Chondrocyte (in vitro differentiated cells): ENCODE data around the gene ENG. TPM values are rescaled to one million over a fixed set of nuclear protein-coding genes. Genes with fewer than 3 reads are reported as not detected.

Experiments used
- DNase-seq: peaks from one replicate; pipeline ENCODE4 v3.0.0; 2021; ENCODE audit warnings: mixed read lengths, low spot score
- H3K27ac Mint-ChIP-seq: one replicate; pipeline ENCODE4 v1.8.0; 2021; ENCODE audit warnings: mild to moderate bottlenecking, moderate library complexity, mixed read lengths; ENCODE audit not compliant: unreplicated experiment
- H3K27me3 Mint-ChIP-seq: 2 replicates; pipeline ENCODE4 v1.8.0; 2021; ENCODE audit warnings: low read depth, mixed read lengths
- H3K36me3 Mint-ChIP-seq: 2 replicates; pipeline ENCODE4 v1.8.0; 2021; ENCODE audit warnings: low read depth, mixed read lengths
- H3K4me1 Mint-ChIP-seq: 2 replicates; pipeline ENCODE4 v1.8.0; 2021; ENCODE audit warnings: low read depth, mild to moderate bottlenecking, mixed read lengths
- H3K4me3 Mint-ChIP-seq: one replicate; pipeline ENCODE4 v1.8.0; 2021; ENCODE audit warnings: mild to moderate bottlenecking, moderate library complexity, mixed read lengths; ENCODE audit not compliant: unreplicated experiment
- H3K9me3 Mint-ChIP-seq: 2 replicates; pipeline ENCODE4 v1.8.0; 2021; ENCODE audit warnings: low read depth, mixed read lengths
- total RNA-seq: library from RNA; stranded (reverse); gene quantifications from 3 replicates; pipeline ENCODE4 v1.2.1, GENCODE V29; 2021
- TF ChIP-seq, protein P1 (sequence below): fragments of 200-600 bp; sonication (generic); IDR thresholded peaks from 2 replicates; pipeline ENCODE4 v1.5.0; 2021; ENCODE audit warnings: antibody characterized with exemption, mild to moderate bottlenecking, moderate library complexity

The ENG gene
- total RNA-seq, 1 donor from 2014 or later = 81.3 TPM

GRCh38 chr9:127802576-127803443, 51.6 kb downstream of the ENG start, which contains the start of gene FPGS:
Gene FPGS, plus strand, starts transcription at chr9:127802882. Its CDS starts 43 bp downstream, at chr9:127802925.
- peak; percentile 96 for DNase-seq
- H3K4me3 Mint-ChIP-seq = peak within 1 kb of the TSS; percentile 95
- H3K36me3 Mint-ChIP-seq = peaks cover 5% of the 10 kb centered on the region
- no peaks in the 10 kb centered on the region for H3K27me3 Mint-ChIP-seq
- no peaks in the 10 kb centered on the region for H3K9me3 Mint-ChIP-seq
- peak within 1 kb of the TSS; percentile 95 for H3K27ac Mint-ChIP-seq
- peaks cover 27% of the 10 kb centered on the region for H3K4me1 Mint-ChIP-seq
- TF ChIP-seq, protein P1, sequence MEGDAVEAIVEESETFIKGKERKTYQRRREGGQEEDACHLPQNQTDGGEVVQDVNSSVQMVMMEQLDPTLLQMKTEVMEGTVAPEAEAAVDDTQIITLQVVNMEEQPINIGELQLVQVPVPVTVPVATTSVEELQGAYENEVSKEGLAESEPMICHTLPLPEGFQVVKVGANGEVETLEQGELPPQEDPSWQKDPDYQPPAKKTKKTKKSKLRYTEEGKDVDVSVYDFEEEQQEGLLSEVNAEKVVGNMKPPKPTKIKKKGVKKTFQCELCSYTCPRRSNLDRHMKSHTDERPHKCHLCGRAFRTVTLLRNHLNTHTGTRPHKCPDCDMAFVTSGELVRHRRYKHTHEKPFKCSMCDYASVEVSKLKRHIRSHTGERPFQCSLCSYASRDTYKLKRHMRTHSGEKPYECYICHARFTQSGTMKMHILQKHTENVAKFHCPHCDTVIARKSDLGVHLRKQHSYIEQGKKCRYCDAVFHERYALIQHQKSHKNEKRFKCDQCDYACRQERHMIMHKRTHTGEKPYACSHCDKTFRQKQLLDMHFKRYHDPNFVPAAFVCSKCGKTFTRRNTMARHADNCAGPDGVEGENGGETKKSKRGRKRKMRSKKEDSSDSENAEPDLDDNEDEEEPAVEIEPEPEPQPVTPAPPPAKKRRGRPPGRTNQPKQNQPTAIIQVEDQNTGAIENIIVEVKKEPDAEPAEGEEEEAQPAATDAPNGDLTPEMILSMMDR = no peak

DNA sequence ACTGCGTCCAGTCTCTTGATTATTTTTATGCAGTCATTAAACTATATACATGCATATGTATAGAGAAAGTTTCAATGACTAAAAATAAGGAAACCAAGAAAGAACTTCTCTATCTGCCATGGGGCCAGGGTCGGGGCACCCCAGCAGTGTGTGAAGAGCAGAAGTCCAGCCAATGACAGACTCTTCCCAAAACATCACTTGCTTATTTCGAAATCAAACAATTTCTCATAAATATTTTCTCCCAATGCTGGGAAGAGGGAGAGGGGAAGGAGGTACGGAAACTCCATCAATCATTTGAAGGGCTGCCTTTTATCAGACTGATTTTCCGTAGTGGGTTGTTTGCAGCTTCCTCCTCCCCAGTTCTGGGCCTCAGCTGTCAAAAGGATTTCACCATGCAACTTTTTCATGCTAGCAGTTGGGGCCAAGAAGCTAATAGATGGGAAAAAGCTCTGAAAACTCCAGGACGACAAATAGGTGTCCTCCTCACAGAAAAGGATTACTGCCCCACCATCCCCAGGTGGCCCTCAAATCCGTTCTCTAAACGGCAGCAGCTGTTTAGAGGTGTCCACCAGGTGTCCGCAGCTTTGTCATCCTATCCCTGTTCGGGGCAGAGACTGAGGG, 52.4 kb downstream of the ENG start:
- DNase-seq = no peak
- H3K27me3 Mint-ChIP-seq = no peaks in the 10 kb centered on the region

DNA sequence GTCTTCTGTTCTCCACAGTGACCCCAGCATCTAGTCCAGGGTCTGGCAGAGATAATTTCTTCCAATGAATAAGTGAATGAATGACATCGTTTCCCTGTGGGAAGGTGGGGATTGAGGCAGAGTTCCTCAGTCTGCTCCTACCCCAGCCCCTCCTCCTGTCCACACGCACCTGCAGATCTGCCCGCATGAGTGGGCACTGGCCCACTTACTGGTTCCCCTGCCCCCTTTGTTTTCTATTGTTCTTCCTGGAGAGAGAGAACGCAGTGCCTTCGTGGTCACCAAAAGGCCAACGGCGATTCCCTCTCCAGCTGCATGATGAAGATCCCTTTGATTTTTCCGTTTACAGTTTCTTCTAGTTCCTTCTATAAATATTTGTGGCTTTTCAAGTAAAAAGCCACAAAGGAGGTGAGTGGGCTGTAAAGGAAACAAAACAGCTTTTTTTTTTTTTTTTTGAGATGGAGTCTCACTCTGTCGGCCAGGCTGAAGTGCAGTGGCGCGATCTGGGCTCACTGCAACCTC, 57.5 kb downstream of the ENG start:
- Mint-ChIP-seq H3K27ac (no peak overlapping the region), H3K36me3 (peaks cover 3% of the 10 kb centered on the region), H3K4me3 (no peak overlapping the region), H3K27me3 (no peaks in the 10 kb centered on the region), H3K9me3 (no peaks in the 10 kb centered on the region), H3K4me1 (peaks cover 13% of the 10 kb centered on the region)
- TF ChIP-seq, protein P1 = no peak
- no peak for DNase-seq

More for the DNA sequence above, 52.4 kb downstream of the ENG start:
- TF ChIP-seq, protein P1 = peak; percentile 59
- Mint-ChIP-seq H3K9me3 (no peaks in the 10 kb centered on the region), H3K4me3 (peak overlapping the region; percentile 78), H3K27ac (peak overlapping the region; percentile 88), H3K4me1 (peaks cover 27% of the 10 kb centered on the region), H3K36me3 (peaks cover 3% of the 10 kb centered on the region)

DNA sequence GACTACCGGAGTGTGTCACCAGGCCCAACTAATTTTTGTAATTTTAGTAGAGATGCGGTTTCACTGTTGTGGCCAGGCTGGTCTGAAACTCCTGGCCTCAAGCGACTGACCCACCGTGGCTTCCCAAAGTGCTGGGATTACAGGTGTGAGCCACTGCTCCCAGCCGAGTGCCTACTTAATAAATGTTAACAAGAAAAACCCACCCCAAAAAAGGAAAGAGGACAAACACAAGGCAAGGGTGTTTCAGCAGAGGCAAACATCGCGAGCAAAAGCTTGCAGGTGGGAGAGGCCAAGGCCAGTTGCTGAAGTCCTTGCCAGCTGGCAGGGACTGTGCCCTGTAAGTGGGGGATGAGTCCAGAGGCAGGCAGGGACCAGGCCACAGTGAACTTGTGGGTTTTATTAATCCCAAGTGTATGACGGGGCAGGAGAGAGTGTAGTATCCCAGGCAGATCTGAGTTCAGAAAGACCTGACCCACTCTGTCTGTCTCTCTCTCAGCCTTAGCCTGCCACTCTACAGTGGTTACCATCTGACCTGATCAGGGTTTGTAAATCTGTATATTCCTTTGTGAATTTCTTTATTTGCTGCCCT, 58.1 kb downstream of the ENG start:
- H3K9me3 Mint-ChIP-seq = no peaks in the 10 kb centered on the region
- TF ChIP-seq, protein P1 = no peak
- H3K4me3 Mint-ChIP-seq = no peak overlapping the region
- H3K36me3 Mint-ChIP-seq = peaks cover 4% of the 10 kb centered on the region
- H3K4me1 Mint-ChIP-seq = peaks cover 11% of the 10 kb centered on the region
- DNase-seq = no peak
- H3K27me3 Mint-ChIP-seq = no peaks in the 10 kb centered on the region
- H3K27ac Mint-ChIP-seq = no peak overlapping the region
